MCF 10A (cell line): ENCODE data around the gene TMEM59L. TPM values are rescaled to one million over a fixed set of nuclear protein-coding genes. Genes with fewer than 3 reads are reported as not detected.

Experiments used
- BruUV-seq: library from RNA; stranded (reverse); fragments of 400-500 nt; replicated peaks from 2 replicates; lab custom pipeline; 2021; lab: Mats Ljungman, UMichigan
- CTCF ChIA-PET: fragments of 300-600 bp; sonication (Branson Sonifier 250); formaldehyde crosslinking; extraction: SDS; loops from one replicate; lab custom pipeline; 2021; ENCODE audit warnings: antibody characterized with exemption, inconsistent platforms; lab: Yijun Ruan, JAX
- POLR2A ChIA-PET: fragments of 300-600, 350-650 bp; sonication (Branson Sonifier 250); formaldehyde crosslinking; extraction: SDS; loops from one replicate; lab custom pipeline; 2020; ENCODE audit warnings: antibody characterized with exemption, inconsistent platforms; lab: Yijun Ruan, JAX
- DNase-seq: peaks from one replicate; pipeline ENCODE4 v3.0.0-alpha.2; 2018; ENCODE audit not compliant: unreplicated experiment
- H3K27ac Mint-ChIP-seq: one replicate; pipeline ENCODE4 v1.8.0; 2022; ENCODE audit warnings: mild to moderate bottlenecking, low read depth, mixed read lengths; ENCODE audit not compliant: unreplicated experiment
- H3K27me3 Mint-ChIP-seq: one replicate; pipeline ENCODE4 v1.8.0; 2022; ENCODE audit warnings: mixed read lengths; ENCODE audit not compliant: insufficient read depth, unreplicated experiment
- H3K36me3 Mint-ChIP-seq: one replicate; pipeline ENCODE4 v1.8.0; 2022; ENCODE audit warnings: mild to moderate bottlenecking, moderate library complexity, mixed read lengths; ENCODE audit not compliant: insufficient read depth, unreplicated experiment
- H3K4me1 Mint-ChIP-seq: one replicate; pipeline ENCODE4 v1.8.0; 2022; ENCODE audit warnings: mixed read lengths; ENCODE audit not compliant: insufficient read depth, unreplicated experiment
- H3K4me3 Mint-ChIP-seq: one replicate; pipeline ENCODE4 v1.8.0; 2022; ENCODE audit warnings: mild to moderate bottlenecking, moderate library complexity, mixed read lengths; ENCODE audit not compliant: unreplicated experiment
- H3K9me3 Mint-ChIP-seq: one replicate; pipeline ENCODE4 v1.8.0; 2022; ENCODE audit warnings: mixed read lengths; ENCODE audit not compliant: unreplicated experiment
- CTCF ChIP-seq: fragments of 200-600 bp; IDR thresholded peaks from one replicate; pipeline ENCODE4 v1.8.0; 2022; ENCODE audit warnings: antibody characterized with exemption, mild to moderate bottlenecking; ENCODE audit not compliant: unreplicated experiment
- intact Hi-C: fragments of 100-400 bp; cut with micrococcal nuclease; formaldehyde crosslinking; loops from 2 replicates; pipeline ENCODE4 v1.14.1; 2022
- total RNA-seq: library from RNA; stranded (reverse); gene quantifications from 2 replicates; pipeline ENCODE4 v1.2.3, GENCODE V29; 2022

The TMEM59L gene
- total RNA-seq, 1 experiment from 2014 or later: 0.33 TPM

- Mint-ChIP-seq H3K4me1 (peaks cover 6% of the 10 kb centered on the region), H3K4me3 (no peak overlapping the region), H3K27me3 (peaks cover 71% of the 10 kb centered on the region), H3K36me3 (no peaks in the 10 kb centered on the region), H3K9me3 (no peaks in the 10 kb centered on the region), H3K27ac (no peak overlapping the region)
- BruUV-seq: no TSS peak
- DNase-seq: no peak
- POLR2A ChIA-PET: no interaction called here
- CTCF ChIA-PET: interaction anchor here (0.6 kb wide), 1 partner anchor 147 kb away, joined by 3 read pairs; no protein-coding TSS in a partner anchor
- intact Hi-C loops: no loop called here
- TF ChIP-seq CTCF: no peak
These were observed 1.2 kb upstream of the TMEM59L start for GRCh38 chr19:18611327-18612050.

GRCh38 chr19:18612051-18612771 is 459 bp upstream of the TMEM59L start:
- H3K36me3 Mint-ChIP-seq: no peaks in the 10 kb centered on the region
- no peaks in the 10 kb centered on the region for H3K9me3 Mint-ChIP-seq
- ChIA-PET CTCF (interaction anchor here (0.6 kb wide), 1 partner anchor 148 kb away, joined by 3 read pairs; no protein-coding TSS in a partner anchor), POLR2A (no interaction called here)
- no peak for TF ChIP-seq CTCF
- no TSS peak for BruUV-seq
- H3K4me3 Mint-ChIP-seq: no peak overlapping the region
- no peak for DNase-seq
- intact Hi-C loops: no loop called here
- peaks cover 6% of the 10 kb centered on the region for H3K4me1 Mint-ChIP-seq
- H3K27me3 Mint-ChIP-seq: peaks cover 71% of the 10 kb centered on the region
- H3K27ac Mint-ChIP-seq: no peak overlapping the region

- intact Hi-C loops: no loop called here
- BruUV-seq: no TSS peak
- Mint-ChIP-seq H3K27ac (no peak overlapping the region), H3K4me1 (peaks cover 6% of the 10 kb centered on the region), H3K4me3 (peak overlapping the region; percentile 33), H3K9me3 (no peaks in the 10 kb centered on the region), H3K27me3 (peaks cover 65% of the 10 kb centered on the region), H3K36me3 (no peaks in the 10 kb centered on the region)
- ChIA-PET CTCF (no interaction called here), POLR2A (no interaction called here)
- TF ChIP-seq CTCF: no peak
- DNase-seq: no peak
These were observed 1.0 kb downstream of the TMEM59L start for GRCh38 chr19:18613589-18614234.

- Mint-ChIP-seq H3K4me3 (no peak overlapping the region), H3K9me3 (no peaks in the 10 kb centered on the region), H3K27ac (no peak overlapping the region), H3K36me3 (no peaks in the 10 kb centered on the region), H3K4me1 (peaks cover 6% of the 10 kb centered on the region), H3K27me3 (peaks cover 43% of the 10 kb centered on the region)
- BruUV-seq: no TSS peak
- DNase-seq: no peak
- ChIA-PET CTCF (no interaction called here), POLR2A (no interaction called here)
- intact Hi-C loops: no loop called here
- TF ChIP-seq CTCF: no peak
These were observed 3.4 kb downstream of the TMEM59L start for GRCh38 chr19:18616023-18616422.
